ENCODE results near the gene EVA1C. TPM values are rescaled to one million over a fixed set of nuclear protein-coding genes. Genes with fewer than 3 reads are reported as not detected.
"Not testable (repeated sequence)": the region's sequence is repeated elsewhere in the genome, so short reads cannot be mapped to it uniquely, and the experiment has no call there.

EVA1C gene
- total RNA-seq, 1 donor from 2014 or later: 23.8 TPM

- not testable (repeated sequence) for ATAC-seq
Measured at GRCh38 chr21:32390537-32391224, 21.8 kb upstream of the EVA1C start.

- no peak for ATAC-seq
Measured at GRCh38 chr21:32391755-32392154, 20.8 kb upstream of the EVA1C start.

- peak; percentile 37 for ATAC-seq
Measured at GRCh38 chr21:32392299-32392879, 20.1 kb upstream of the EVA1C start.

- peak; percentile 98 for ATAC-seq
Measured at GRCh38 chr21:32392880-32393676, 19.4 kb upstream of the EVA1C start, which contains the start of gene URB1. URB1 (minus strand) TSS chr21:32393012; CDS start chr21:32392910, 102 bp downstream.

- ATAC-seq: no peak
Measured at GRCh38 chr21:32393677-32394001, 18.9 kb upstream of the EVA1C start.

GRCh38 chr21:32403201-32403777, 9.2 kb upstream of the EVA1C start:
- peak; percentile 59 for ATAC-seq

- ATAC-seq: peak; percentile 71
Measured at GRCh38 chr21:32406405-32406804, 6.1 kb upstream of the EVA1C start.

GRCh38 chr21:32410291-32410690, 2.2 kb upstream of the EVA1C start:
- ATAC-seq: no peak

- no peak for ATAC-seq
Measured at GRCh38 chr21:32410916-32411315, 1.6 kb upstream of the EVA1C start.

- ATAC-seq: peak; percentile 81
Measured at GRCh38 chr21:32411350-32412161, 950 bp upstream of the EVA1C start.

GRCh38 chr21:32413015-32413504, 554 bp downstream of the EVA1C start:
- peak; percentile 69 for ATAC-seq

- ATAC-seq: peak; percentile 2
Measured at GRCh38 chr21:32413697-32414578, 1.4 kb downstream of the EVA1C start.

GRCh38 chr21:32414579-32415358, 2.3 kb downstream of the EVA1C start:
- ATAC-seq: no peak

GRCh38 chr21:32415451-32416398, 3.2 kb downstream of the EVA1C start:
- no peak for ATAC-seq

GRCh38 chr21:32418146-32418545, 5.6 kb downstream of the EVA1C start:
- no peak for ATAC-seq

GRCh38 chr21:32422064-32422463, 9.6 kb downstream of the EVA1C start:
- ATAC-seq: no peak

- ATAC-seq: no peak
Measured at GRCh38 chr21:32423320-32424190, 11.0 kb downstream of the EVA1C start.

- ATAC-seq: no peak
Measured at GRCh38 chr21:32424191-32424535, 11.7 kb downstream of the EVA1C start.

Data from esophagus mucosa (tissue), 1 donor.